ENCODE measurements around the gene CIAPIN1. TPM values are rescaled to one million over a fixed set of nuclear protein-coding genes. Genes with fewer than 3 reads are reported as not detected.

CIAPIN1 gene
- total and polyA plus RNA-seq, 8 donors, result 48.6 to 87.7 (median 74.6) TPM

DNA sequence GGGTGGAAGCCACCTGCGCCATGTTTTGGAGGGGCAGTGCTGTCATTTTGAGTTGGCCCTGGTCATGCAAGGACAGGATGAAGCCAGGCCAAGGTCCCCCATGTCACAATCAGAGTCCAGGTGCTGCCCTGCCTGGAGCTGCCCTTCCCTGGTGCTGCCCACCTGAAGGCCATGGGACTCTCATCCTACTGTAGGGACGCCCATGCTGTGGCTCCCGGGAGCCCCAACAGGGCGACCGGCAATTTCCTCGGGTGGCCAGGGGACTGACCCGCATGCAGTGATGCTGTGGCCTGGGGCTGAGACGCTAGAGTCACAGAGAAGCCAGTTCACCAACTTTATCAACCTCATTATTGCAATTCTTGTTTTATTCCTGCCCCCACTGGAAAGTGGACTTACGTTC, 34.6 kb downstream of the CIAPIN1 start:
- Histone ChIP-seq H3K4me1 (peaks cover 5 to 23% of the 10 kb centered on the region in 2 donors), H3K27ac (no peak overlapping the region), H3K4me3 (no peak overlapping the region), H3K27me3 (no peaks in the 10 kb centered on the region), H3K36me3 (no peaks in the 10 kb centered on the region), H3K9me3 (no peaks in the 10 kb centered on the region)
- intact Hi-C loops (cut with DNase I), result loop anchor here in 1 of 2 donors (10.0 kb wide), 1 partner anchor 108 kb away; no protein-coding TSS in a partner anchor
- DNase-seq, result no peak
- TF ChIP-seq, protein P1, sequence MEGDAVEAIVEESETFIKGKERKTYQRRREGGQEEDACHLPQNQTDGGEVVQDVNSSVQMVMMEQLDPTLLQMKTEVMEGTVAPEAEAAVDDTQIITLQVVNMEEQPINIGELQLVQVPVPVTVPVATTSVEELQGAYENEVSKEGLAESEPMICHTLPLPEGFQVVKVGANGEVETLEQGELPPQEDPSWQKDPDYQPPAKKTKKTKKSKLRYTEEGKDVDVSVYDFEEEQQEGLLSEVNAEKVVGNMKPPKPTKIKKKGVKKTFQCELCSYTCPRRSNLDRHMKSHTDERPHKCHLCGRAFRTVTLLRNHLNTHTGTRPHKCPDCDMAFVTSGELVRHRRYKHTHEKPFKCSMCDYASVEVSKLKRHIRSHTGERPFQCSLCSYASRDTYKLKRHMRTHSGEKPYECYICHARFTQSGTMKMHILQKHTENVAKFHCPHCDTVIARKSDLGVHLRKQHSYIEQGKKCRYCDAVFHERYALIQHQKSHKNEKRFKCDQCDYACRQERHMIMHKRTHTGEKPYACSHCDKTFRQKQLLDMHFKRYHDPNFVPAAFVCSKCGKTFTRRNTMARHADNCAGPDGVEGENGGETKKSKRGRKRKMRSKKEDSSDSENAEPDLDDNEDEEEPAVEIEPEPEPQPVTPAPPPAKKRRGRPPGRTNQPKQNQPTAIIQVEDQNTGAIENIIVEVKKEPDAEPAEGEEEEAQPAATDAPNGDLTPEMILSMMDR (IDR thresholded peaks at IDR 0.05), result no peak
- ATAC-seq, result no peak

GRCh38 chr16:57411362-57411976, 35.7 kb downstream of the CIAPIN1 start:
- Histone ChIP-seq H3K4me1 (peaks cover 0 to 12% of the 10 kb centered on the region in 2 donors), H3K9me3 (no peaks in the 10 kb centered on the region), H3K4me3 (no peak overlapping the region), H3K36me3 (no peaks in the 10 kb centered on the region), H3K27me3 (no peaks in the 10 kb centered on the region), H3K27ac (no peak overlapping the region)
- DNase-seq (no peak), ATAC-seq (no peak)
- TF ChIP-seq, protein P1 (IDR thresholded peaks at IDR 0.05), result no peak
- intact Hi-C loops (cut with DNase I), result loop anchor here in 1 of 2 donors (10.0 kb wide), 1 partner anchor 107 kb away; no protein-coding TSS in a partner anchor

DNA sequence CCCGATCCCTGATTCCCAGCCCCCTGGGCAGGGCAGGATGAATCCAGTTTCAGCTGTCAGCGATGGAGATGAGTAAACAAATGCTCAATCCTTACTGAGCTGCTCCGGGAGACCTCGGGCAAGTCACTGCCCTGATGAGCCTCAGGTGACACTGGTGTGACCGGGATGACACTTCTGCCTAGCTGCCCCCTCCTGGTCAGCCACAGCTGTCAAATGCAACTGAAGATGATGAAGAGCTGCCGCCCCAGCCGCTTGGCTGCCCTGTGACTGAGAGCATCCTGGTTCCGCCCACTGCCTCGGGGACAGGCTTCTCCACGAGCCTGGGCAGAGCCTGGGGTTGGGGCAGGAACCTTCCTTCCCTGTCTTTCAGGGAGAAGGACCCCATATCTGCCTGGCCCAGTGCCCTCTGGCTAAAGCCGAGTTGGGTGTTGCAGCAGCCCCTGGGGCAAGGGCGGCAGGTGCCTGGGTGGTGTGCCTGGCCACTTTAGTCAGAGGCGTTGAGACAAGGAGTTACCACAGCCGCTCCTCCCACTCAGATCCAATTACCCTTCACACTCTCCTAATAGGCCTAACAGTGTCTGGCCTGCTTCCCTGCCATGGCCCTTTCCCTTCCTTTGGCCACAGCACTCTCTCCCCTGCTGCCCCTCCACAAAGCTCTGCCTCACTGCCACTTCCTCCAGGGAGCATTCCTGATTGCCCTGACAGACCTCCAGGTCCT, 37.2 kb downstream of the CIAPIN1 start:
- Histone ChIP-seq H3K36me3 (no peaks in the 10 kb centered on the region), H3K27ac (no peak overlapping the region), H3K4me3 (no peak overlapping the region), H3K4me1 (peaks cover 0 to 10% of the 10 kb centered on the region in 2 donors), H3K9me3 (no peaks in the 10 kb centered on the region), H3K27me3 (no peaks in the 10 kb centered on the region)
- DNase-seq (no peak), ATAC-seq (peak; percentile 39)
- intact Hi-C loops (cut with DNase I), result loop anchor here in 1 of 2 donors (10.0 kb wide), 1 partner anchor 105 kb away; no protein-coding TSS in a partner anchor
- TF ChIP-seq, protein P1 (IDR thresholded peaks at IDR 0.05), result no peak

GRCh38 chr16:57409065-57409464, 38.1 kb downstream of the CIAPIN1 start:
- peaks cover 0 to 10% of the 10 kb centered on the region in 2 donors for H3K4me1 ChIP-seq
- H3K27ac ChIP-seq, result peak overlapping the region in 1 of 2 donors; percentile 4

More at GRCh38 chr16:57409065-57409464, 38.1 kb downstream of the CIAPIN1 start:
- intact Hi-C loops (cut with DNase I), result no loop called here
- peak; percentile 12 for ATAC-seq
- H3K9me3 ChIP-seq, result no peaks in the 10 kb centered on the region
- no peak for DNase-seq
- H3K36me3 ChIP-seq, result no peaks in the 10 kb centered on the region
- TF ChIP-seq, protein P1 (IDR thresholded peaks at IDR 0.05), result no peak
- no peaks in the 10 kb centered on the region for H3K27me3 ChIP-seq
- H3K4me3 ChIP-seq, result no peak overlapping the region

Data from left lung (tissue), 10 donors.